HEK293 (cell line): ENCODE results near the gene SLC35E1.

ENCODE experiments used
- BCL11A ChIP-seq: fragments of 450-650 bp; formaldehyde crosslinking; IDR thresholded peaks from 2 replicates; pipeline ENCODE4 v1.5.1; 2016; ENCODE audit warnings: low read depth, missing biosample characterization, missing genetic modification characterization
- BCL11B ChIP-seq: fragments of 450-650 bp; formaldehyde crosslinking; IDR thresholded peaks from 2 replicates; pipeline ENCODE4 v1.5.1; 2016; ENCODE audit warnings: low read depth, missing biosample characterization, missing genetic modification characterization
- CTCF ChIP-seq: fragments of 450-650 bp; formaldehyde crosslinking; IDR thresholded peaks from 2 replicates; pipeline ENCODE4 v1.5.1; 2016; ENCODE audit warnings: missing biosample characterization, missing genetic modification characterization
- REPIN1 ChIP-seq: fragments of 450-650 bp; formaldehyde crosslinking; IDR thresholded peaks from 2 replicates; pipeline ENCODE4 v1.5.1; 2017; ENCODE audit warnings: missing biosample characterization, missing genetic modification characterization, low read depth
- REST ChIP-seq: fragments of 450-650 bp; formaldehyde crosslinking; IDR thresholded peaks from 2 replicates; pipeline ENCODE4 v1.5.1; 2016; ENCODE audit warnings: missing biosample characterization, missing genetic modification characterization
- ZBTB11 ChIP-seq: fragments of 450-650 bp; formaldehyde crosslinking; conservative IDR thresholded peaks from 2 replicates; pipeline ENCODE4 v1.5.1; 2016; ENCODE audit warnings: low read depth, missing biosample characterization, missing genetic modification characterization
- ZNF302 ChIP-seq: fragments of 450-650 bp; formaldehyde crosslinking; IDR thresholded peaks from 2 replicates; pipeline ENCODE4 v1.5.1; 2016; ENCODE audit warnings: missing biosample characterization, missing genetic modification characterization, low read depth
- ZNF670 ChIP-seq: fragments of 450-650 bp; formaldehyde crosslinking; IDR thresholded peaks from 2 replicates; pipeline ENCODE4 v1.5.1; 2016; ENCODE audit warnings: missing biosample characterization, missing genetic modification characterization, low read depth
- ZNF707 ChIP-seq: fragments of 450-650 bp; formaldehyde crosslinking; IDR thresholded peaks from 2 replicates; pipeline ENCODE4 v1.5.1; 2016; ENCODE audit warnings: missing biosample characterization, missing genetic modification characterization
- ZNF777 ChIP-seq: fragments of 450-650 bp; formaldehyde crosslinking; IDR thresholded peaks from 2 replicates; pipeline ENCODE4 v1.5.1; 2017; ENCODE audit warnings: missing biosample characterization, missing genetic modification characterization, borderline replicate concordance

GRCh38 chr19:16529466-16530144, 42.6 kb downstream of the SLC35E1 start:
- TF ChIP-seq ZNF670 (no peak), BCL11A (tag by site-specific recombination) (no peak), CTCF (tag by site-specific recombination) (no peak), REST (tag by site-specific recombination) (no peak), ZNF302 (no peak), ZBTB11 (no peak), BCL11B (no peak), ZNF777 (no peak), REPIN1 (no peak), ZNF707 (tag by site-specific recombination) (no peak)
